ENCODE data around the gene DACH1. TPM values are rescaled to one million over a fixed set of nuclear protein-coding genes. Genes with fewer than 3 reads are reported as not detected.
A peak's percentile ranks its signal among the peaks of the same experiment; 100 is the strongest.

Gene DACH1
- total RNA-seq, 1 donor from 2014 or later, result 1.6 TPM

- Histone ChIP-seq H3K79me2 (ENCODE audit: insufficient read depth, low read length) (no peaks in the 10 kb centered on the region), H3K9ac (ENCODE audit: low read length) (no peak overlapping the region), H3K27me3 (ENCODE audit: insufficient read depth, low read length) (no peaks in the 10 kb centered on the region), H3K4me3 (ENCODE audit: insufficient read depth, low read depth, low read length) (no peak overlapping the region), H3K27ac (ENCODE audit: low read depth, low read length) (no peak overlapping the region), H3K9me3 (ENCODE audit: insufficient read depth, low read depth, low read length) (no peaks in the 10 kb centered on the region), H3K36me3 (ENCODE audit: insufficient read depth, low read length) (no peaks in the 10 kb centered on the region), H2AFZ (ENCODE audit: low read depth, low read length) (no peak overlapping the region), H4K20me1 (ENCODE audit: insufficient read depth, low read length) (no peaks in the 10 kb centered on the region), H3K4me2 (ENCODE audit: low read length) (peak overlapping the region; percentile 30), H3K4me1 (ENCODE audit: insufficient read depth, low read length) (no peaks in the 10 kb centered on the region)
- TF ChIP-seq EZH2 (IDR thresholded peaks at IDR 0.05; ENCODE audit: insufficient read depth, low read length), result no peak
- TF ChIP-seq CTCF (IDR thresholded peaks at IDR 0.05; ENCODE audit: insufficient read depth, low read depth, low read length), result no peak
- H3K36me3 Mint-ChIP-seq (ENCODE audit: low read depth, unreplicated experiment), result no peaks in the 10 kb centered on the region
- no peaks in the 10 kb centered on the region for H3K27me3 Mint-ChIP-seq (ENCODE audit: low read depth, unreplicated experiment)
- H3K27ac Mint-ChIP-seq (ENCODE audit: unreplicated experiment), result no peak overlapping the region
- no peaks in the 10 kb centered on the region for H3K9me3 Mint-ChIP-seq (ENCODE audit: unreplicated experiment)
- H3K4me3 Mint-ChIP-seq (ENCODE audit: unreplicated experiment), result no peak overlapping the region
- H3K4me1 Mint-ChIP-seq (ENCODE audit: low read depth, unreplicated experiment), result peaks cover 7% of the 10 kb centered on the region
- DNase-seq (ENCODE audit: low read depth), result peak; percentile 24
- no peak for FAIRE-seq
These were observed 242.1 kb downstream of the DACH1 start for GRCh38 chr13:71624653-71625600.

GRCh38 chr13:71621174-71622124 lies 245.6 kb downstream of the DACH1 start:
- no peaks in the 10 kb centered on the region for H3K79me2 ChIP-seq (ENCODE audit: insufficient read depth, low read length)
- H3K36me3 Mint-ChIP-seq (ENCODE audit: low read depth, unreplicated experiment), result no peaks in the 10 kb centered on the region

More at GRCh38 chr13:71621174-71622124, 245.6 kb downstream of the DACH1 start:
- peaks cover 12% of the 10 kb centered on the region for H3K4me1 Mint-ChIP-seq (ENCODE audit: low read depth, unreplicated experiment)
- FAIRE-seq (no peak), DNase-seq (ENCODE audit: low read depth) (no peak)
- Histone ChIP-seq H3K4me2 (ENCODE audit: low read length) (no peak overlapping the region), H3K9me3 (ENCODE audit: insufficient read depth, low read depth, low read length) (no peaks in the 10 kb centered on the region), H3K36me3 (ENCODE audit: insufficient read depth, low read length) (no peaks in the 10 kb centered on the region), H3K27ac (ENCODE audit: low read depth, low read length) (no peak overlapping the region), H3K27me3 (ENCODE audit: insufficient read depth, low read length) (no peaks in the 10 kb centered on the region), H4K20me1 (ENCODE audit: insufficient read depth, low read length) (no peaks in the 10 kb centered on the region), H3K4me3 (ENCODE audit: insufficient read depth, low read depth, low read length) (no peak overlapping the region), H2AFZ (ENCODE audit: low read depth, low read length) (no peak overlapping the region), H3K9ac (ENCODE audit: low read length) (no peak overlapping the region), H3K4me1 (ENCODE audit: insufficient read depth, low read length) (no peaks in the 10 kb centered on the region)
- no peak overlapping the region for H3K4me3 Mint-ChIP-seq (ENCODE audit: unreplicated experiment)
- TF ChIP-seq CTCF (IDR thresholded peaks at IDR 0.05; ENCODE audit: insufficient read depth, low read depth, low read length) (no peak), EZH2 (IDR thresholded peaks at IDR 0.05; ENCODE audit: insufficient read depth, low read length) (no peak)
- H3K27ac Mint-ChIP-seq (ENCODE audit: unreplicated experiment), result no peak overlapping the region
- H3K9me3 Mint-ChIP-seq (ENCODE audit: unreplicated experiment), result no peaks in the 10 kb centered on the region
- no peaks in the 10 kb centered on the region for H3K27me3 Mint-ChIP-seq (ENCODE audit: low read depth, unreplicated experiment)
